Measurements from ENCODE around the gene S1PR3. TPM values are rescaled to one million over a fixed set of nuclear protein-coding genes. Genes with fewer than 3 reads are reported as not detected.

The S1PR3 gene
- total and polyA plus RNA-seq, 9 of the 15 experiments (the other 6 are each of a cell fraction or from before 2014, with no cell fraction given), result 0.03 to 2.0 (median 0.29) TPM

DNA sequence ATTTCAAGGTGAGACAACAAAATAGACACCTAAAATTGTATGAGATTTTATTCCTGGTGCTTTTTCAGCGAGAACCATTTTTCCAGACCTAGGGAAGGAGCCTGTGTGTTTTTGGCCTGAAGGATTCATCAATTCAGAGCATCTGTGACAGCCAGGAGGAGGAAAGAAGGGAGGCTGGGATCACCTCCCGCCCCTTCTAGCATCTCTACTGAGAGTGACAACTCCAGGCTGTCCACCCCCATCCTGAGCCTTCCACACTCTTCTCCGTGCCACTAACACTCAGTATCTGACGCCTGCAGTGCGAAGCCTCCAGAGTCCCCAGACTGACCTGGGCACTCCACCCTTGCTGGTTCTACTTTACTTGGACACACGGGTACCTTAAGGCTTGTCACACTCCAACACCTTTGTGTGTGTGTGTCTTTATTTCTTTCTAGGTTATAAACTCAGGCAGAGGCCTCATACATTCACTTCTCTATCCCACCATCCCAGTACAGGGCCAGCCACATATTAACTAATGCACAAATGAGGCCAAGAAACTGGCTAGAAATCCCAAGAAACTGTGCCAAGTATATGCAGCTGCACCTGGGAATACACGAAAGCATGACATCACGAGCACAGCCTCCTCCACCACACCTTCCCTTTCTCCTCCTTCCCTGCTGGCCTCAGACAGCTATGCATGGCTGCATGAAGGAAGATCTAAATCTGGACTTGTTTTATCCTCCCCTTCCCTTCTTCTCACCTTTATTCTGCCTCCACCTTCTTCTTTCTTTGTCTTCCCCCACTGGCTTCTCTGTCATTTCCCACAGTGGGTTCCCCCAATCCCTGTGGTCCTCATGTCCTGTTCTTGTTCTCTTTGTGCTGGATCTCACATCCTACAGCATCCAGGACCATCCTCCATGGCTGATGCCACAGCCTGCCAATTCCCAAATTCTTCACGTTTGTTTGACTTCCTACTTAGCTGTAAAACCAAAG, 16.0 kb downstream of the S1PR3 start (continued):
- no peak for TF ChIP-seq ZFP30 (CRISPR knock-in tag; IDR thresholded peaks at IDR 0.05; ENCODE audit: borderline replicate concordance)
- TF ChIP-seq, protein P1, sequence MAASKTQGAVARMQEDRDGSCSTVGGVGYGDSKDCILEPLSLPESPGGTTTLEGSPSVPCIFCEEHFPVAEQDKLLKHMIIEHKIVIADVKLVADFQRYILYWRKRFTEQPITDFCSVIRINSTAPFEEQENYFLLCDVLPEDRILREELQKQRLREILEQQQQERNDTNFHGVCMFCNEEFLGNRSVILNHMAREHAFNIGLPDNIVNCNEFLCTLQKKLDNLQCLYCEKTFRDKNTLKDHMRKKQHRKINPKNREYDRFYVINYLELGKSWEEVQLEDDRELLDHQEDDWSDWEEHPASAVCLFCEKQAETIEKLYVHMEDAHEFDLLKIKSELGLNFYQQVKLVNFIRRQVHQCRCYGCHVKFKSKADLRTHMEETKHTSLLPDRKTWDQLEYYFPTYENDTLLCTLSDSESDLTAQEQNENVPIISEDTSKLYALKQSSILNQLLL (CRISPR knock-in tag; IDR thresholded peaks at IDR 0.05; ENCODE audit: borderline replicate concordance), result no peak
- no peak for TF ChIP-seq MYNN (IDR thresholded peaks at IDR 0.05)
- no peak for TF ChIP-seq MYNN (CRISPR knock-in tag; IDR thresholded peaks at IDR 0.05)
- no peak for TF ChIP-seq STAT5B (CRISPR knock-in tag; IDR thresholded peaks at IDR 0.05)
- TF ChIP-seq RBBP5 (IDR thresholded peaks at IDR 0.05; ENCODE audit: borderline replicate concordance, insufficient read depth, low read length, poor library complexity, severe bottlenecking), result no peak
- TF ChIP-seq, protein P2, sequence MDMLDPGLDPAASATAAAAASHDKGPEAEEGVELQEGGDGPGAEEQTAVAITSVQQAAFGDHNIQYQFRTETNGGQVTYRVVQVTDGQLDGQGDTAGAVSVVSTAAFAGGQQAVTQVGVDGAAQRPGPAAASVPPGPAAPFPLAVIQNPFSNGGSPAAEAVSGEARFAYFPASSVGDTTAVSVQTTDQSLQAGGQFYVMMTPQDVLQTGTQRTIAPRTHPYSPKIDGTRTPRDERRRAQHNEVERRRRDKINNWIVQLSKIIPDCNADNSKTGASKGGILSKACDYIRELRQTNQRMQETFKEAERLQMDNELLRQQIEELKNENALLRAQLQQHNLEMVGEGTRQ (CRISPR knock-in tag; IDR thresholded peaks at IDR 0.05), result no peak
- TF ChIP-seq, protein P3, sequence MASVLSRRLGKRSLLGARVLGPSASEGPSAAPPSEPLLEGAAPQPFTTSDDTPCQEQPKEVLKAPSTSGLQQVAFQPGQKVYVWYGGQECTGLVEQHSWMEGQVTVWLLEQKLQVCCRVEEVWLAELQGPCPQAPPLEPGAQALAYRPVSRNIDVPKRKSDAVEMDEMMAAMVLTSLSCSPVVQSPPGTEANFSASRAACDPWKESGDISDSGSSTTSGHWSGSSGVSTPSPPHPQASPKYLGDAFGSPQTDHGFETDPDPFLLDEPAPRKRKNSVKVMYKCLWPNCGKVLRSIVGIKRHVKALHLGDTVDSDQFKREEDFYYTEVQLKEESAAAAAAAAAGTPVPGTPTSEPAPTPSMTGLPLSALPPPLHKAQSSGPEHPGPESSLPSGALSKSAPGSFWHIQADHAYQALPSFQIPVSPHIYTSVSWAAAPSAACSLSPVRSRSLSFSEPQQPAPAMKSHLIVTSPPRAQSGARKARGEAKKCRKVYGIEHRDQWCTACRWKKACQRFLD (CRISPR knock-in tag; IDR thresholded peaks at IDR 0.05), result no peak
- no peak for TF ChIP-seq POLR2H (tag; IDR thresholded peaks at IDR 0.05; ENCODE audit: low read depth)
